Hepatocyte (in vitro differentiated cells): Measurements from ENCODE around the gene SLC16A3. TPM values are rescaled to one million over a fixed set of nuclear protein-coding genes. Genes with fewer than 3 reads are reported as not detected.

Experiments used
- DNase-seq: peaks from one replicate; pipeline ENCODE4 v3.0.0-alpha.2; 2016; ENCODE audit warnings: low spot score
- H2AFZ ChIP-seq: fragments of 200-600 bp; sonication (generic); 2 replicates; pipeline ENCODE4 v1.6.0; 2016; ENCODE audit warnings: antibody characterized with exemption, mild to moderate bottlenecking
- H3K27ac ChIP-seq: fragments of 200-600 bp; sonication (generic); 2 replicates; pipeline ENCODE4 v1.5.1; 2016; ENCODE audit warnings: mild to moderate bottlenecking
- H3K27me3 ChIP-seq: fragments of 200-600 bp; sonication (generic); 2 replicates; pipeline ENCODE4 v1.6.1; 2016
- H3K36me3 ChIP-seq: fragments of 200-600 bp; sonication (generic); replicated peaks from 2 replicates; pipeline ENCODE4 v1.5.1; 2016; ENCODE audit warnings: low read depth; ENCODE audit not compliant: insufficient read depth
- H3K4me1 ChIP-seq: fragments of 200-600 bp; sonication (generic); 2 replicates; pipeline ENCODE4 v1.5.1; 2016; ENCODE audit warnings: mild to moderate bottlenecking, moderate library complexity; ENCODE audit not compliant: insufficient read depth
- H3K4me2 ChIP-seq: fragments of 200-600 bp; sonication (generic); 2 replicates; pipeline ENCODE4 v1.6.0; 2016
- H3K4me3 ChIP-seq: fragments of 200-600 bp; sonication (generic); 2 replicates; pipeline ENCODE4 v1.5.1; 2016; ENCODE audit warnings: mild to moderate bottlenecking
- H3K79me2 ChIP-seq: fragments of 200-600 bp; sonication (generic); 2 replicates; pipeline ENCODE4 v1.6.0; 2017; ENCODE audit warnings: mild to moderate bottlenecking
- H3K9me2 ChIP-seq: fragments of 200-600 bp; sonication (generic); replicated peaks from 2 replicates; pipeline ENCODE4 v1.6.0; 2017; ENCODE audit warnings: mild to moderate bottlenecking; ENCODE audit not compliant: insufficient read depth
- H3K9me3 ChIP-seq: fragments of 200-600 bp; sonication (generic); 2 replicates; pipeline ENCODE4 v1.5.1; 2016; ENCODE audit warnings: low read depth, mild to moderate bottlenecking
- H4K20me1 ChIP-seq: fragments of 200-600 bp; sonication (generic); 2 replicates; pipeline ENCODE4 v1.6.0; 2016; ENCODE audit warnings: mild to moderate bottlenecking; ENCODE audit not compliant: insufficient read depth, poor library complexity, severe bottlenecking
- CTCF ChIP-seq: fragments of 200-600 bp; sonication (generic); IDR thresholded peaks from 2 replicates; pipeline ENCODE4 v1.5.1; 2016; ENCODE audit warnings: antibody characterized with exemption, mild to moderate bottlenecking; ENCODE audit not compliant: poor library complexity
- EZH2 ChIP-seq: fragments of 200-600 bp; sonication (generic); IDR thresholded peaks from 2 replicates; pipeline ENCODE4 v1.6.1; 2016; ENCODE audit warnings: antibody characterized with exemption, mild to moderate bottlenecking, borderline replicate concordance
- EZH2phosphoT487 ChIP-seq: fragments of 200-600 bp; sonication (generic); IDR thresholded peaks from one replicate; pipeline ENCODE4 v1.6.1; 2018; ENCODE audit warnings: antibody characterized with exemption, mild to moderate bottlenecking, low read depth, moderate library complexity; ENCODE audit not compliant: unreplicated experiment, severe bottlenecking
- WGBS: methylation state at CpG from one replicate; pipeline ENCODE4 v1.1.6; 2016; ENCODE audit warnings: low lambda C conversion rate; ENCODE audit errors: missing lambda C conversion rate; 5-methylcytosine and 5-hydroxymethylcytosine counted together
- polyA plus RNA-seq: library from polyadenylated mRNA; unstranded; fragments of >200 nt; fragmentation: Nextera tagmentation; extraction: Ambion mirVana; gene quantifications from 2 replicates; pipeline ENCODE4 v1.2.1, GENCODE V29; 2016
- total RNA-seq: library from RNA; depleted of rRNA; stranded (reverse); fragments of >200 nt; gene quantifications from 2 replicates; pipeline ENCODE4 v1.2.3, GENCODE V29; 2014

The SLC16A3 gene
- total and polyA plus RNA-seq, 2 experiments from 2014 or later: 125 to 290 TPM

DNA sequence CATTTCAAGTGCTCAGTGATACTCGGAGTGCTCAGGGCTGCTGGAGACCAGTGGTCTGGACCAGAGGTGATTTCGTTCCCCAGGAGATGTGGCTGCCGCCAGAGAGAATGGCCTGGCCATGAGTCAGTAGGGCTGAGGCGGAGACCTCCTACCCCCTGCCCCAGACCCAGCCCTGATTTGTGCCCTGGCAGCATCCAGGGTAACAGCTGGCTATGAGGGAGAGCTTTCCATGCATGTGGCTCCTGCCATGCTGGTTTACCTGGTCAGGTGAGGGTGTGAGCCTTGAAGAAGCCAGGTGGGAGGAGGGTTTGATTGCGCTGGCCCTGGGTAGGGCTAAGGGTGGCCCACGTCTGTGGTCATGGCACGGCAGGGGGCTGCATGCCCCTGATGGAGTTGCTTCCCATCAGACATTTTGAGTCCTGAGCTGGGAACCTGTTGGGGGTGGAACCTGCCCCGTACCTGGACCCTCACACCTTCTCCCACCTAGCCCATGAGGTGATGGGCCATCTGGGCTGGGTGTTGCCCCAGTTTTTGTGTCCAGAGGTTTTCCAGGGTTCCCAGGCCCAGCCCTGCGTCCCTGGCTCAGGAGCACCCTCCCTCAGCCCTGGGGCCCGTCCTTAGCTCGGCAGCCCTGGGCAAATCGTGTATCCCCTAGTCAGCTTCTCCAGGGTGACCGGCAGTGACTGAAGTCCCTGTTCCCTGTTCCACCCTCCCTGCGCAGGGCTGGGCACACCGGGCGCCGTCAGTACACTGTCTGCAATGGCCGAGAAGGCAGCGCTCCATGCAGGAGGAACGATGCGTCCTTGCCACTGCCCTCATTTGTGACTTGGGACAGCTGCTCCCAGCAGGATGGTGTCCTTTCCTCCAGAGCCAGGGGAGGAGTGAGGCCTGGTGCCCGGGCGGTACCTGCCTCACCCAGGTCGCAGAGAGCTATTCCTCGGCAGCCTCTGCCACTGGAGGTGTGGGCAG lies 53.7 kb downstream of the SLC16A3 start:
- Histone ChIP-seq H3K4me2 (no peak overlapping the region), H2AFZ (no peak overlapping the region)

DNA sequence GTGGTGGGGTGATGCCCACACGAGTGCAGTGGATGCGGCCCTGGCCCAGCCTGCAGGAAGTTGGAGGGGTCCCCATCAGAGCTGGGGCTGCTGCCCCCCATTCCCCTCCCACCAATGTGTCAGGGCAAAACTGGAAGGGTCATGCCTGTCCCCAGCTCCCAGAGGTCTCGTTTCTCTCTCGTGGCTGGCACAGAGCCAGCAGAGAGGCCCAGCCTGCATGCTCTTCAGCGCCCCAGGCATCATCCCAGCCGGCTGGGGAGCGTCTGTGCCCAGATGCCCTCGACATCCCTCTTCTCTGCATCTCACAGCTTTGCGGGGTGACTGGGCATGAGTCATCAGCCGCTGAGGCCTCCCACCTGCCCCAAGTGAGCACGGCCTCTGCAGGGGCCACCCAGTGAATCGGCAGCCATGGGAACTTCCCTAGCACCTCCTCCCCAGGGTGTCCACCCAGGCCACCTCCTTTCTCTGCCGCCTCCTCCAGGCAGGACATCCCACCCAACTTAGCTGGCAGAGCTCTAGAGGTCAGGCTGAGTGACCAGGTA lies 54.4 kb downstream of the SLC16A3 start:
- DNase-seq: no peak
- no peaks in the 10 kb centered on the region for H3K27me3 ChIP-seq
- 68% methylated on average over 13 of the region's 13 CpGs for WGBS

More for the DNA sequence above, 53.7 kb downstream of the SLC16A3 start:
- Histone ChIP-seq H3K9me2 (no peaks in the 10 kb centered on the region), H3K4me3 (no peak overlapping the region), H3K9me3 (no peaks in the 10 kb centered on the region), H3K27me3 (no peaks in the 10 kb centered on the region), H4K20me1 (no peaks in the 10 kb centered on the region), H3K79me2 (no peaks in the 10 kb centered on the region), H3K36me3 (no peaks in the 10 kb centered on the region), H3K27ac (no peak overlapping the region), H3K4me1 (peaks cover 3% of the 10 kb centered on the region)
- 95% methylated on average over 25 of the region's 25 CpGs for WGBS
- no peak for DNase-seq
- TF ChIP-seq CTCF: no peak
- no peak for TF ChIP-seq EZH2
- no peak for TF ChIP-seq EZH2phosphoT487

GRCh38 chr17:82285141-82285540 lies 56.3 kb downstream of the SLC16A3 start:
- Histone ChIP-seq H4K20me1 (no peaks in the 10 kb centered on the region), H3K79me2 (no peaks in the 10 kb centered on the region), H3K9me2 (no peaks in the 10 kb centered on the region), H3K9me3 (no peaks in the 10 kb centered on the region), H3K4me2 (no peak overlapping the region), H3K4me1 (peaks cover 3% of the 10 kb centered on the region), H2AFZ (no peak overlapping the region), H3K27me3 (no peaks in the 10 kb centered on the region), H3K4me3 (no peak overlapping the region), H3K36me3 (no peaks in the 10 kb centered on the region), H3K27ac (peak overlapping the region; percentile 15)
- TF ChIP-seq EZH2phosphoT487: no peak
- no peak for TF ChIP-seq CTCF
- TF ChIP-seq EZH2: no peak
- DNase-seq: no peak
- 73% methylated on average over 8 of the region's 8 CpGs for WGBS

More for the DNA sequence above, 54.4 kb downstream of the SLC16A3 start:
- Histone ChIP-seq H3K27ac (no peak overlapping the region), H2AFZ (no peak overlapping the region), H3K4me2 (no peak overlapping the region), H3K36me3 (no peaks in the 10 kb centered on the region), H3K4me1 (peaks cover 3% of the 10 kb centered on the region), H3K9me2 (no peaks in the 10 kb centered on the region), H3K4me3 (no peak overlapping the region), H4K20me1 (no peaks in the 10 kb centered on the region), H3K79me2 (no peaks in the 10 kb centered on the region), H3K9me3 (no peaks in the 10 kb centered on the region)
- no peak for TF ChIP-seq CTCF
- no peak for TF ChIP-seq EZH2
- TF ChIP-seq EZH2phosphoT487: no peak
